ENCODE results near the gene ADAP2.
"Not testable (repeated sequence)": the region's sequence is repeated elsewhere in the genome, so short reads cannot be mapped to it uniquely, and the experiment has no call there.

The ADAP2 gene

GRCh38 chr17:30921544-30922196 lies at the start of gene ADAP2:
ADAP2 (plus strand) TSS chr17:30921945; CDS start chr17:30922015, 70 bp downstream.
- DNase-seq: no peak

GRCh38 chr17:30886187-30886586 lies 35.6 kb upstream of the ADAP2 start:
- DNase-seq: no peak

- DNase-seq: no peak
Measured at GRCh38 chr17:30894236-30894635, 27.5 kb upstream of the ADAP2 start.

- no peak for DNase-seq
Measured at GRCh38 chr17:30897311-30897710, 24.4 kb upstream of the ADAP2 start.

- DNase-seq: no peak
Measured at GRCh38 chr17:30905742-30906100, 16.0 kb upstream of the ADAP2 start.

GRCh38 chr17:30906101-30906911 lies 15.4 kb upstream of the ADAP2 start, which contains the start of gene TEFM:
TEFM (minus strand) TSS chr17:30906238; CDS start chr17:30906198, 40 bp downstream.
- peak; percentile 92 for DNase-seq

GRCh38 chr17:30908717-30909420 lies 12.9 kb upstream of the ADAP2 start:
- DNase-seq: no peak

GRCh38 chr17:30910151-30910550 lies 11.6 kb upstream of the ADAP2 start:
- DNase-seq: not testable (repeated sequence)

- no peak for DNase-seq
Measured at GRCh38 chr17:30913955-30914354, 7.8 kb upstream of the ADAP2 start.

- no peak for DNase-seq
Measured at GRCh38 chr17:30915833-30916611, 5.7 kb upstream of the ADAP2 start.

- no peak for DNase-seq
Measured at GRCh38 chr17:30917050-30917449, 4.7 kb upstream of the ADAP2 start.

GRCh38 chr17:30920282-30920681 lies 1.5 kb upstream of the ADAP2 start:
- no peak for DNase-seq

- DNase-seq: no peak
Measured at GRCh38 chr17:30920683-30921543, 832 bp upstream of the ADAP2 start.

GRCh38 chr17:30922235-30923030 lies 688 bp downstream of the ADAP2 start:
- DNase-seq: no peak

- DNase-seq: no peak
Measured at GRCh38 chr17:30924341-30924740, 2.6 kb downstream of the ADAP2 start.

- no peak for DNase-seq
Measured at GRCh38 chr17:30926516-30926915, 4.8 kb downstream of the ADAP2 start.

- DNase-seq: no peak
Measured at GRCh38 chr17:30927756-30928155, 6.0 kb downstream of the ADAP2 start.

GRCh38 chr17:30928584-30928983 lies 6.8 kb downstream of the ADAP2 start:
- no peak for DNase-seq

- DNase-seq: no peak
Measured at GRCh38 chr17:30929081-30929633, 7.4 kb downstream of the ADAP2 start.

GRCh38 chr17:30929861-30930260 lies 8.1 kb downstream of the ADAP2 start:
- DNase-seq: not testable (repeated sequence)

- no peak for DNase-seq
Measured at GRCh38 chr17:30930495-30930894, 8.8 kb downstream of the ADAP2 start.
